Endothelial cell of umbilical vein (primary cell): ENCODE results near the gene CCN2. TPM values are rescaled to one million over a fixed set of nuclear protein-coding genes. Genes with fewer than 3 reads are reported as not detected.

Experiments used
- BruUV-seq: library from RNA; stranded (reverse); fragments of 400-500 nt; replicated peaks from 2 replicates; lab custom pipeline; 2021; lab: Mats Ljungman, UMichigan
- CTCF ChIA-PET: fragments of 300-600, 350-600 bp; sonication (Branson Sonifier 250); formaldehyde crosslinking; loops from one replicate; lab custom pipeline; 2021; ENCODE audit warnings: antibody characterized with exemption, inconsistent platforms; lab: Charles Lee
- POLR2A ChIA-PET: fragments of 300-600, 350-600 bp; sonication (Branson Sonifier 250); formaldehyde crosslinking; loops from one replicate; lab custom pipeline; 2021; ENCODE audit warnings: antibody characterized with exemption, inconsistent platforms; lab: Charles Lee
- DNase-seq: peaks from one replicate; pipeline ENCODE4 v3.0.0-alpha.2; 2011; ENCODE audit warnings: low read depth, low spot score
- FAIRE-seq: peaks from 2 replicates; lab custom pipeline; 2011; peaks lifted over from hg19 to GRCh38; lab: Jason Lieb, UNC
- H2AFZ ChIP-seq: 2 replicates; pipeline ENCODE4 v1.6.0; 2012; ENCODE audit warnings: low read depth, low read length, control low read depth, inconsistent platforms
- H3K27ac ChIP-seq: 2 replicates; pipeline ENCODE4 v1.5.1; 2011; ENCODE audit warnings: low read depth, mild to moderate bottlenecking, control low read depth, low read length, moderate library complexity; ENCODE audit not compliant: insufficient read depth
- H3K27me3 ChIP-seq, 2 experiments: 2 replicates each; pipeline versions ENCODE4 v1.6.0 to v1.6.1; 2011; ENCODE audit warnings: low read length in 2 of 2, mixed read lengths in 1 of 2; ENCODE audit not compliant: control insufficient read depth in 2 of 2, insufficient read depth in 2 of 2
- H3K36me3 ChIP-seq, 2 experiments: 2 replicates in 1 of 2; 3 replicates in 1 of 2; pipeline ENCODE4 v1.5.1; 2011; ENCODE audit warnings: low read length in 2 of 2, mild to moderate bottlenecking in 1 of 2, moderate library complexity in 1 of 2; ENCODE audit not compliant: control insufficient read depth in 2 of 2, insufficient read depth in 2 of 2; ENCODE audit errors: extremely low read depth in 1 of 2
- H3K4me1 ChIP-seq: 3 replicates; pipeline ENCODE4 v1.5.1; 2011; ENCODE audit warnings: mild to moderate bottlenecking, low read length; ENCODE audit not compliant: control insufficient read depth, insufficient read depth; ENCODE audit errors: extremely low read depth
- H3K4me2 ChIP-seq: 2 replicates; pipeline ENCODE4 v1.6.1; 2011; ENCODE audit warnings: low read length, control low read depth, mixed read lengths; ENCODE audit not compliant: insufficient read depth
- H3K4me3 ChIP-seq, 3 experiments: fragments of 200-600 bp in 1 of 3; sonication (generic), shearing (Covaris generic) in 1 of 3; replicated peaks in 1 of 3; 2 replicates each; pipeline ENCODE4 v1.5.1; 2011 to 2016; ENCODE audit warnings: control low read depth in 3 of 3, low read length in 3 of 3, mild to moderate bottlenecking in 2 of 3, inconsistent platforms in 1 of 3, low read depth in 1 of 3, moderate library complexity in 1 of 3; ENCODE audit not compliant: insufficient read depth in 1 of 3
- H3K79me2 ChIP-seq: 2 replicates; pipeline ENCODE4 v1.6.0; 2012; ENCODE audit warnings: low read length, inconsistent platforms; ENCODE audit not compliant: control insufficient read depth, insufficient read depth
- H3K9ac ChIP-seq: replicated peaks from 2 replicates; pipeline ENCODE3; 2011; ENCODE audit warnings: low read length, control low read depth; ENCODE audit not compliant: insufficient read depth; ENCODE audit errors: extremely low read depth
- H3K9me1 ChIP-seq: replicated peaks from 3 replicates; pipeline ENCODE4 v1.6.0; 2011; ENCODE audit warnings: mild to moderate bottlenecking, low read length; ENCODE audit not compliant: control insufficient read depth, insufficient read depth; ENCODE audit errors: extremely low read depth
- H3K9me3 ChIP-seq: replicated peaks from 2 replicates; pipeline ENCODE4 v1.5.1; 2012; ENCODE audit warnings: low read length, inconsistent platforms; ENCODE audit not compliant: control insufficient read depth, insufficient read depth
- H4K20me1 ChIP-seq: replicated peaks from 2 replicates; pipeline ENCODE3; 2011; ENCODE audit warnings: mild to moderate bottlenecking, low read length; ENCODE audit not compliant: control insufficient read depth, insufficient read depth; ENCODE audit errors: extremely low read depth
- CTCF ChIP-seq, 2 donors: IDR thresholded peaks; 1 replicate in 1 of 2; 2 replicates in 1 of 2; pipeline ENCODE4 v1.5.1; 2011; ENCODE audit warnings: low read length in 2 of 2, mild to moderate bottlenecking in 2 of 2, moderate library complexity in 2 of 2, control low read depth in 1 of 2, inconsistent platforms in 1 of 2, low read depth in 1 of 2; ENCODE audit not compliant: insufficient read depth in 1 of 2; ENCODE audit errors: extremely low read depth in 1 of 2
- EZH2 ChIP-seq: IDR thresholded peaks from 2 replicates; pipeline ENCODE4 v1.6.1; 2012; ENCODE audit warnings: borderline replicate concordance, low read depth, mild to moderate bottlenecking, moderate library complexity, low read length, inconsistent platforms; ENCODE audit not compliant: severe bottlenecking
- FOS ChIP-seq: IDR thresholded peaks from 2 replicates; pipeline ENCODE4 v1.6.1; 2011; ENCODE audit warnings: mild to moderate bottlenecking, low read length, moderate library complexity, borderline replicate concordance; ENCODE audit not compliant: insufficient read depth
- GATA2 ChIP-seq: IDR thresholded peaks from 2 replicates; pipeline ENCODE4 v1.7.0; 2011; ENCODE audit warnings: low read depth, mild to moderate bottlenecking, moderate library complexity, mixed read lengths, low read length; ENCODE audit not compliant: insufficient read length, insufficient read depth
- JUN ChIP-seq: IDR thresholded peaks from 2 replicates; pipeline ENCODE4 v1.6.1; 2011; ENCODE audit warnings: borderline replicate concordance, low read depth; ENCODE audit not compliant: insufficient read length, insufficient read depth
- MAX ChIP-seq: IDR thresholded peaks from 2 replicates; pipeline ENCODE4 v1.6.1; 2011; ENCODE audit not compliant: insufficient read depth, insufficient read length
- MYC ChIP-seq: IDR thresholded peaks from one replicate; pipeline ENCODE4 v1.6.1; 2011; ENCODE audit warnings: mild to moderate bottlenecking, low read depth, low read length
- POLR2A ChIP-seq: IDR thresholded peaks from 2 replicates; pipeline ENCODE4 v1.6.1; 2012; ENCODE audit warnings: low read depth, mild to moderate bottlenecking, control low read depth, low read length
- POLR2AphosphoS5 ChIP-seq: IDR thresholded peaks from 2 replicates; pipeline ENCODE4 v1.6.1; 2012; ENCODE audit warnings: low read depth, mild to moderate bottlenecking, control low read depth, low read length, moderate library complexity; ENCODE audit not compliant: insufficient read depth
- dilution Hi-C: fragments of 300-500 bp; cut with MboI; formaldehyde crosslinking; loops from one replicate; pipeline ENCODE4 v1.15.0; 2019; ENCODE audit warnings: low sequenced_read_pairs; ENCODE audit not compliant: extremely low pct_ligation_motif_present
- intact Hi-C: fragments of 100-400 bp; cut with micrococcal nuclease; formaldehyde crosslinking; loops from one replicate; pipeline ENCODE4 v1.10.0; 2022
- polyA plus RNA-seq, 4 experiments: library from polyadenylated mRNA; depleted of rRNA in 3 of 4; stranded (reverse) in 3 of 4; unstranded in 1 of 4; fragments of >200 nt; gene quantifications; 2 replicates each; pipeline versions ENCODE4 v1.2.1 to v1.2.3, GENCODE V29; 2011 to 2012; ENCODE audit warnings: missing spikeins in 1 of 4
- total RNA-seq: library from RNA; stranded (reverse); gene quantifications from 2 replicates; pipeline ENCODE4 v1.2.3, GENCODE V29; 2021

The CCN2 gene
- total and polyA plus RNA-seq, 2 donors (not counting 3 experiments of a cell fraction or from before 2014, with no cell fraction given): 1,926 to 2,488 TPM

- FAIRE-seq: no peak
- intact Hi-C loops: loop anchor here (1.0 kb wide), 4 partner anchors 29 to 151 kb away; partner anchors contain the start of gene CCN2
- H3K4me2 ChIP-seq: no peak overlapping the region
- H3K27ac ChIP-seq: peak overlapping the region; percentile 63
- no peaks in the 10 kb centered on the region for H4K20me1 ChIP-seq
- no peaks in the 10 kb centered on the region for H3K79me2 ChIP-seq
- no peaks in the 10 kb centered on the region for H3K9me1 ChIP-seq
- no peak for DNase-seq
- POLR2A ChIA-PET: interaction anchor here (0.7 to 3.8 kb wide), 7 partner anchors 8 to 151 kb away, joined by 3 to 34 read pairs (median 4); partner anchors contain the start of gene CCN2
- H3K36me3 ChIP-seq: no peaks in the 10 kb centered on the region
- TSS peak; percentile 52 for BruUV-seq
- no peak overlapping the region for H2AFZ ChIP-seq
- CTCF ChIA-PET: interaction anchor here (0.6 to 1.9 kb wide), 13 partner anchors 9 to 299 kb away, joined by 3 to 8 read pairs (median 3); partner anchors contain the start of gene CCN2
- no peaks in the 10 kb centered on the region for H3K9me3 ChIP-seq
- peaks cover 37% of the 10 kb centered on the region for H3K4me1 ChIP-seq
- no peak for TF ChIP-seq GATA2
- TF ChIP-seq POLR2AphosphoS5: no peak
- no peak for TF ChIP-seq FOS
- TF ChIP-seq MAX: no peak
- TF ChIP-seq EZH2: no peak
- no peak for TF ChIP-seq JUN
- no peak for TF ChIP-seq MYC
- no peak for TF ChIP-seq POLR2A
- no peak for TF ChIP-seq CTCF (IDR thresholded peaks at IDR 0.05; ENCODE audit: extremely low read depth in 1 of 2, insufficient read depth in 1 of 2, low read depth in 1 of 2, low read length in 2 of 2)
- peak overlapping the region; percentile 33 for H3K9ac ChIP-seq
- H3K27me3 ChIP-seq: no peaks in the 10 kb centered on the region
- dilution Hi-C loops: no loop called here
- no peak overlapping the region for H3K4me3 ChIP-seq
These were observed 29.2 kb upstream of the CCN2 start for GRCh38 chr6:131980338-131980790.
